Measurements from ENCODE around the gene ITGA2B. TPM values are rescaled to one million over a fixed set of nuclear protein-coding genes. Genes with fewer than 3 reads are reported as not detected.

Gene ITGA2B
- total and polyA plus RNA-seq, 2 of the 8 experiments (the other 6 are each of a cell fraction or from before 2014, with no cell fraction given), result 6.9 to 12.3 TPM

DNA sequence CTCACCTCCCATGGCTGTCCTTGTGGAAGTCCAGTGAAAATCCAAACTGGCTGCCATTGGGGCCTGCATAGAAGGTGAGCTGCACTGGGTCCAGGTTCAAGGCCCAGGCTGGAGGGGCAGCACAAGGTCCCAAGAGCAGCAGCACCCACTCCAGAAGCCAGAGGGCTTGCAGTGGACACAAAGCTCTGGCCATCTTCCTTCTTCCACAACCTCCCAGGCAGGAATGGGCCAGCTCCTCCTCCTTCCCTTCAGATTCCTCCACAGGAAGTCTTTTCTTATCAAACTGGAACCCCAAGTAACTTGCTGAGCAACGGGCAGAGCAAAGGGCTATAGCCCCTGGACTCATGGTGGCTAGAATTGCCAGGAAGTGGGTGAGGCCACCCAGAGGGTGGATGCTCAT lies at the start of gene ITGA2B (continued):
- TF ChIP-seq, protein P1, sequence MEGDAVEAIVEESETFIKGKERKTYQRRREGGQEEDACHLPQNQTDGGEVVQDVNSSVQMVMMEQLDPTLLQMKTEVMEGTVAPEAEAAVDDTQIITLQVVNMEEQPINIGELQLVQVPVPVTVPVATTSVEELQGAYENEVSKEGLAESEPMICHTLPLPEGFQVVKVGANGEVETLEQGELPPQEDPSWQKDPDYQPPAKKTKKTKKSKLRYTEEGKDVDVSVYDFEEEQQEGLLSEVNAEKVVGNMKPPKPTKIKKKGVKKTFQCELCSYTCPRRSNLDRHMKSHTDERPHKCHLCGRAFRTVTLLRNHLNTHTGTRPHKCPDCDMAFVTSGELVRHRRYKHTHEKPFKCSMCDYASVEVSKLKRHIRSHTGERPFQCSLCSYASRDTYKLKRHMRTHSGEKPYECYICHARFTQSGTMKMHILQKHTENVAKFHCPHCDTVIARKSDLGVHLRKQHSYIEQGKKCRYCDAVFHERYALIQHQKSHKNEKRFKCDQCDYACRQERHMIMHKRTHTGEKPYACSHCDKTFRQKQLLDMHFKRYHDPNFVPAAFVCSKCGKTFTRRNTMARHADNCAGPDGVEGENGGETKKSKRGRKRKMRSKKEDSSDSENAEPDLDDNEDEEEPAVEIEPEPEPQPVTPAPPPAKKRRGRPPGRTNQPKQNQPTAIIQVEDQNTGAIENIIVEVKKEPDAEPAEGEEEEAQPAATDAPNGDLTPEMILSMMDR (IDR thresholded peaks at IDR 0.05; ENCODE audit: control extremely low read depth in 1 of 3, insufficient read depth in 1 of 3, low read depth in 1 of 3, low read length in 3 of 3), result no peak
- TF ChIP-seq JUN (IDR thresholded peaks at IDR 0.05; ENCODE audit: low read depth, low read length) (no peak), SP2 (IDR thresholded peaks at IDR 0.05; ENCODE audit: low read length) (no peak), MAFK (IDR thresholded peaks at IDR 0.05; ENCODE audit: low read depth, low read length) (no peak), POU5F1 (IDR thresholded peaks at IDR 0.05; ENCODE audit: low read depth, low read length) (no peak)
